ENCODE measurements around the gene TMEM240. TPM values are rescaled to one million over a fixed set of nuclear protein-coding genes. Genes with fewer than 3 reads are reported as not detected.

TMEM240 gene
- total and polyA plus RNA-seq, 2 experiments from 2014 or later: 1.8 to 5.1 TPM

- TF ChIP-seq, protein P1, sequence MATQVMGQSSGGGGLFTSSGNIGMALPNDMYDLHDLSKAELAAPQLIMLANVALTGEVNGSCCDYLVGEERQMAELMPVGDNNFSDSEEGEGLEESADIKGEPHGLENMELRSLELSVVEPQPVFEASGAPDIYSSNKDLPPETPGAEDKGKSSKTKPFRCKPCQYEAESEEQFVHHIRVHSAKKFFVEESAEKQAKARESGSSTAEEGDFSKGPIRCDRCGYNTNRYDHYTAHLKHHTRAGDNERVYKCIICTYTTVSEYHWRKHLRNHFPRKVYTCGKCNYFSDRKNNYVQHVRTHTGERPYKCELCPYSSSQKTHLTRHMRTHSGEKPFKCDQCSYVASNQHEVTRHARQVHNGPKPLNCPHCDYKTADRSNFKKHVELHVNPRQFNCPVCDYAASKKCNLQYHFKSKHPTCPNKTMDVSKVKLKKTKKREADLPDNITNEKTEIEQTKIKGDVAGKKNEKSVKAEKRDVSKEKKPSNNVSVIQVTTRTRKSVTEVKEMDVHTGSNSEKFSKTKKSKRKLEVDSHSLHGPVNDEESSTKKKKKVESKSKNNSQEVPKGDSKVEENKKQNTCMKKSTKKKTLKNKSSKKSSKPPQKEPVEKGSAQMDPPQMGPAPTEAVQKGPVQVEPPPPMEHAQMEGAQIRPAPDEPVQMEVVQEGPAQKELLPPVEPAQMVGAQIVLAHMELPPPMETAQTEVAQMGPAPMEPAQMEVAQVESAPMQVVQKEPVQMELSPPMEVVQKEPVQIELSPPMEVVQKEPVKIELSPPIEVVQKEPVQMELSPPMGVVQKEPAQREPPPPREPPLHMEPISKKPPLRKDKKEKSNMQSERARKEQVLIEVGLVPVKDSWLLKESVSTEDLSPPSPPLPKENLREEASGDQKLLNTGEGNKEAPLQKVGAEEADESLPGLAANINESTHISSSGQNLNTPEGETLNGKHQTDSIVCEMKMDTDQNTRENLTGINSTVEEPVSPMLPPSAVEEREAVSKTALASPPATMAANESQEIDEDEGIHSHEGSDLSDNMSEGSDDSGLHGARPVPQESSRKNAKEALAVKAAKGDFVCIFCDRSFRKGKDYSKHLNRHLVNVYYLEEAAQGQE (IDR thresholded peaks at IDR 0.05; ENCODE audit: unreplicated experiment): no peak
- no peak for TF ChIP-seq EZH2 (IDR thresholded peaks at IDR 0.05; ENCODE audit: low read depth, unreplicated experiment)
- no peak for TF ChIP-seq ETS1 (IDR thresholded peaks at IDR 0.05)
Measured at GRCh38 chr1:1554550-1554925, 14.1 kb upstream of the TMEM240 start (continued).

DNA sequence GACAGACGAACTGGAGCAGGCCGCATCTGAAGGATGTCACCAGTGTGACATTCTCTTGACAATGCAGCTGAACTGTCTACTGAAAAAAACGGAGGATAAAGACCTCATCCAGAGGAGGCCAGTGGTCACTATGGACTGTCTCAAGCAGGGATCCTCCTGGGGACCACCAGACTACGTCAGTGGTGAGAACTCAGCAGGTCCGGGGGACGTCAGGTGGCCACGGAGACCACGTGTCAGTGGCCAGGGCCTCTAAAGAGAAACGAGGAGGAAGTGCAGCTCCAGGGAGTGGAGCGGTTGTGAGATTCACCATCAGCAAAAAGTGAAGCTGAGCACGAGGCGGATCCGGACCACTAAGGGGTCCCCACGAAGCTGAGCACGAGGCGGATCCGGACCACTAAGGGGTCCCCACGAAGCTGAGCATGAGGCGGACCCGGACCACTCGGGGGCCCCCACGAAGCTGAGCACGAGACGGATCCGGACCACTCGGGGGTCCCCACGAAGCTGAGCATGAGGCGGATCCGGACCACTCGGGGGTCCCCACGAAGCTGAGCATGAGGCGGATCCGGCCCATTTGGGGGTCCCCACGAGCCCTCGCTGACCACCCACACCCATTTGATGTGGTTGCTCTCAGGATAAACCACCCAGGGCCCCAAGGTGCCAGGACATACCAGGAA, 13.5 kb upstream of the TMEM240 start:
- Histone ChIP-seq H3K4me1 (ENCODE audit: insufficient read depth) (no peaks in the 10 kb centered on the region), H3K27me3 (ENCODE audit: insufficient read depth) (no peaks in the 10 kb centered on the region), H4K20me1 (replicated peaks; ENCODE audit: insufficient read depth) (peaks cover 22% of the 10 kb centered on the region), H3K4me2 (no peak overlapping the region), H3K27ac (ENCODE audit: low read depth) (no peak overlapping the region), H3K79me2 (replicated peaks; ENCODE audit: insufficient read depth) (peaks cover 13% of the 10 kb centered on the region), H3F3A (replicated peaks; ENCODE audit: low read depth) (0 out of 2 replicates have a peak, but pooled peaks cover 17% of the 10 kb centered on the region), H3K4me3 (no peak overlapping the region), H3K36me3 (ENCODE audit: insufficient read depth) (no peaks in the 10 kb centered on the region), H3K9me2 (ENCODE audit: insufficient read depth) (no peaks in the 10 kb centered on the region), H2AFZ (no peak overlapping the region)
- H3K4me1 Mint-ChIP-seq: no peaks in the 10 kb centered on the region; the same call in 2 of the 3 replicates
- peaks cover 13% of the 10 kb centered on the region for H3K27me3 Mint-ChIP-seq (ENCODE audit: insufficient read depth, low read depth, poor library complexity)
- H3K9me3 Mint-ChIP-seq: no peaks in the 10 kb centered on the region
- ATAC-seq (no peak), DNase-seq (ENCODE audit: low spot score) (no peak)
- no peaks in the 10 kb centered on the region for H3K36me3 Mint-ChIP-seq (ENCODE audit: low read depth)
- H3K27ac Mint-ChIP-seq: no peak overlapping the region
- no peak overlapping the region; the same call in 2 of the 3 replicates for H3K4me3 Mint-ChIP-seq
- TF ChIP-seq EZH2 (IDR thresholded peaks at IDR 0.05; ENCODE audit: low read depth, unreplicated experiment) (no peak), EZH2phosphoT487 (IDR thresholded peaks at IDR 0.05; ENCODE audit: unreplicated experiment) (no peak), STAT1 (IDR thresholded peaks at IDR 0.05; ENCODE audit: unreplicated experiment) (no peak), ETS1 (IDR thresholded peaks at IDR 0.05) (no peak), POLR2AphosphoS5 (IDR thresholded peaks at IDR 0.05; ENCODE audit: low read depth) (no peak), JUNB (IDR thresholded peaks at IDR 0.05; ENCODE audit: unreplicated experiment) (no peak), CREB1 (CRISPR knock-in tag; IDR thresholded peaks at IDR 0.05; ENCODE audit: low read depth) (no peak)
- TF ChIP-seq, protein P2, sequence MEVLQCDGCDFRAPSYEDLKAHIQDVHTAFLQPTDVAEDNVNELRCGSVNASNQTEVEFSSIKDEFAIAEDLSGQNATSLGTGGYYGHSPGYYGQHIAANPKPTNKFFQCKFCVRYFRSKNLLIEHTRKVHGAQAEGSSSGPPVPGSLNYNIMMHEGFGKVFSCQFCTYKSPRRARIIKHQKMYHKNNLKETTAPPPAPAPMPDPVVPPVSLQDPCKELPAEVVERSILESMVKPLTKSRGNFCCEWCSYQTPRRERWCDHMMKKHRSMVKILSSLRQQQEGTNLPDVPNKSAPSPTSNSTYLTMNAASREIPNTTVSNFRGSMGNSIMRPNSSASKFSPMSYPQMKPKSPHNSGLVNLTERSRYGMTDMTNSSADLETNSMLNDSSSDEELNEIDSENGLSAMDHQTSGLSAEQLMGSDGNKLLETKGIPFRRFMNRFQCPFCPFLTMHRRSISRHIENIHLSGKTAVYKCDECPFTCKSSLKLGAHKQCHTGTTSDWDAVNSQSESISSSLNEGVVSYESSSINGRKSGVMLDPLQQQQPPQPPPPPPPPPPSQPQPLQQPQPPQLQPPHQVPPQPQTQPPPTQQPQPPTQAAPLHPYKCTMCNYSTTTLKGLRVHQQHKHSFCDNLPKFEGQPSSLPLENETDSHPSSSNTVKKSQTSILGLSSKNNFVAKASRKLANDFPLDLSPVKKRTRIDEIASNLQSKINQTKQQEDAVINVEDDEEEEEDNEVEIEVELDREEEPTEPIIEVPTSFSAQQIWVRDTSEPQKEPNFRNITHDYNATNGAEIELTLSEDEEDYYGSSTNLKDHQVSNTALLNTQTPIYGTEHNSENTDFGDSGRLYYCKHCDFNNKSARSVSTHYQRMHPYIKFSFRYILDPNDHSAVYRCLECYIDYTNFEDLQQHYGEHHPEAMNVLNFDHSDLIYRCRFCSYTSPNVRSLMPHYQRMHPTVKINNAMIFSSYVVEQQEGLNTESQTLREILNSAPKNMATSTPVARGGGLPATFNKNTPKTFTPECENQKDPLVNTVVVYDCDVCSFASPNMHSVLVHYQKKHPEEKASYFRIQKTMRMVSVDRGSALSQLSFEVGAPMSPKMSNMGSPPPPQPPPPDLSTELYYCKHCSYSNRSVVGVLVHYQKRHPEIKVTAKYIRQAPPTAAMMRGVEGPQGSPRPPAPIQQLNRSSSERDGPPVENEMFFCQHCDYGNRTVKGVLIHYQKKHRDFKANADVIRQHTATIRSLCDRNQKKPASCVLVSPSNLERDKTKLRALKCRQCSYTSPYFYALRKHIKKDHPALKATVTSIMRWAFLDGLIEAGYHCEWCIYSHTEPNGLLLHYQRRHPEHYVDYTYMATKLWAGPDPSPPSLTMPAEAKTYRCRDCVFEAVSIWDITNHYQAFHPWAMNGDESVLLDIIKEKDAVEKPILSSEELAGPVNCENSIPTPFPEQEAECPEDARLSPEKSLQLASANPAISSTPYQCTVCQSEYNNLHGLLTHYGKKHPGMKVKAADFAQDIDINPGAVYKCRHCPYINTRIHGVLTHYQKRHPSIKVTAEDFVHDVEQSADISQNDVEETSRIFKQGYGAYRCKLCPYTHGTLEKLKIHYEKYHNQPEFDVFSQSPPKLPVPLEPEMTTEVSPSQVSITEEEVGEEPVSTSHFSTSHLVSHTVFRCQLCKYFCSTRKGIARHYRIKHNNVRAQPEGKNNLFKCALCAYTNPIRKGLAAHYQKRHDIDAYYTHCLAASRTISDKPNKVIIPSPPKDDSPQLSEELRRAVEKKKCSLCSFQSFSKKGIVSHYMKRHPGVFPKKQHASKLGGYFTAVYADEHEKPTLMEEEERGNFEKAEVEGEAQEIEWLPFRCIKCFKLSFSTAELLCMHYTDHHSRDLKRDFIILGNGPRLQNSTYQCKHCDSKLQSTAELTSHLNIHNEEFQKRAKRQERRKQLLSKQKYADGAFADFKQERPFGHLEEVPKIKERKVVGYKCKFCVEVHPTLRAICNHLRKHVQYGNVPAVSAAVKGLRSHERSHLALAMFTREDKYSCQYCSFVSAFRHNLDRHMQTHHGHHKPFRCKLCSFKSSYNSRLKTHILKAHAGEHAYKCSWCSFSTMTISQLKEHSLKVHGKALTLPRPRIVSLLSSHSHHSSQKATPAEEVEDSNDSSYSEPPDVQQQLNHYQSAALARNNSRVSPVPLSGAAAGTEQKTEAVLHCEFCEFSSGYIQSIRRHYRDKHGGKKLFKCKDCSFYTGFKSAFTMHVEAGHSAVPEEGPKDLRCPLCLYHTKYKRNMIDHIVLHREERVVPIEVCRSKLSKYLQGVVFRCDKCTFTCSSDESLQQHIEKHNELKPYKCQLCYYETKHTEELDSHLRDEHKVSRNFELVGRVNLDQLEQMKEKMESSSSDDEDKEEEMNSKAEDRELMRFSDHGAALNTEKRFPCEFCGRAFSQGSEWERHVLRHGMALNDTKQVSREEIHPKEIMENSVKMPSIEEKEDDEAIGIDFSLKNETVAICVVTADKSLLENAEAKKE (CRISPR knock-in tag; IDR thresholded peaks at IDR 0.05): no peak
- TF ChIP-seq, protein P3, sequence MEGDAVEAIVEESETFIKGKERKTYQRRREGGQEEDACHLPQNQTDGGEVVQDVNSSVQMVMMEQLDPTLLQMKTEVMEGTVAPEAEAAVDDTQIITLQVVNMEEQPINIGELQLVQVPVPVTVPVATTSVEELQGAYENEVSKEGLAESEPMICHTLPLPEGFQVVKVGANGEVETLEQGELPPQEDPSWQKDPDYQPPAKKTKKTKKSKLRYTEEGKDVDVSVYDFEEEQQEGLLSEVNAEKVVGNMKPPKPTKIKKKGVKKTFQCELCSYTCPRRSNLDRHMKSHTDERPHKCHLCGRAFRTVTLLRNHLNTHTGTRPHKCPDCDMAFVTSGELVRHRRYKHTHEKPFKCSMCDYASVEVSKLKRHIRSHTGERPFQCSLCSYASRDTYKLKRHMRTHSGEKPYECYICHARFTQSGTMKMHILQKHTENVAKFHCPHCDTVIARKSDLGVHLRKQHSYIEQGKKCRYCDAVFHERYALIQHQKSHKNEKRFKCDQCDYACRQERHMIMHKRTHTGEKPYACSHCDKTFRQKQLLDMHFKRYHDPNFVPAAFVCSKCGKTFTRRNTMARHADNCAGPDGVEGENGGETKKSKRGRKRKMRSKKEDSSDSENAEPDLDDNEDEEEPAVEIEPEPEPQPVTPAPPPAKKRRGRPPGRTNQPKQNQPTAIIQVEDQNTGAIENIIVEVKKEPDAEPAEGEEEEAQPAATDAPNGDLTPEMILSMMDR (conservative IDR thresholded peaks at IDR 0.05; ENCODE audit: low read depth in 2 of 2): no peak
